Astrocyte (in vitro differentiated cells and primary cell): ENCODE data around the gene SULF2.

ENCODE experiments used
- CTCF ChIP-seq: IDR thresholded peaks from 2 replicates; pipeline ENCODE4 v1.5.1; 2011; ENCODE audit warnings: low read depth, mild to moderate bottlenecking, inconsistent platforms, low read length, moderate library complexity; ENCODE audit not compliant: insufficient read depth
- EZH2 ChIP-seq: IDR thresholded peaks from 2 replicates; pipeline ENCODE4 v1.6.1; 2012; ENCODE audit warnings: mild to moderate bottlenecking, low read length, inconsistent platforms; ENCODE audit not compliant: insufficient read depth

GRCh38 chr20:47684306-47685080 lies 100.8 kb downstream of the SULF2 start:
- TF ChIP-seq CTCF = no peak
- TF ChIP-seq EZH2 = no peak
